Spleen (tissue), 11 donors: ENCODE data around the gene LEF1. TPM values are rescaled to one million over a fixed set of nuclear protein-coding genes. Genes with fewer than 3 reads are reported as not detected.
A peak's percentile ranks its signal among the peaks of the same experiment; 100 is the strongest.
"Not testable (repeated sequence)": the region's sequence is repeated elsewhere in the genome, so short reads cannot be mapped to it uniquely, and the experiment has no call there.

Experiments used
- DNase-seq: peaks from one replicate; pipeline ENCODE4 v3.0.0-alpha.2; 2020
- H3K27ac ChIP-seq, 8 donors: fragments of 200-600 bp; sonication (generic) in 7 of 8; 1 replicate in 4 of 8; 2 replicates in 4 of 8; pipeline versions ENCODE4 v1.5.0 to v1.8.0; 2016 to 2021; ENCODE audit warnings: inconsistent platforms in 4 of 8, mild to moderate bottlenecking in 4 of 8, moderate library complexity in 1 of 8
- H3K27me3 ChIP-seq, 7 donors: fragments of 200-600 bp; sonication (generic) in 6 of 7; replicated peaks in 1 of 7; 1 replicate in 4 of 7; 2 replicates in 3 of 7; pipeline versions ENCODE4 v1.5.0 to v1.8.0; 2016 to 2021; ENCODE audit warnings: inconsistent platforms in 3 of 7, mild to moderate bottlenecking in 1 of 7
- H3K36me3 ChIP-seq, 6 donors: fragments of 200-600 bp; sonication (generic) in 5 of 6; 1 replicate in 4 of 6; 2 replicates in 2 of 6; pipeline versions ENCODE4 v1.5.0 to v1.8.0; 2016 to 2021; ENCODE audit warnings: inconsistent platforms in 2 of 6
- H3K4me1 ChIP-seq, 6 donors: fragments of 200-600 bp; sonication (generic) in 5 of 6; 1 replicate in 3 of 6; 2 replicates in 3 of 6; pipeline versions ENCODE4 v1.5.0 to v1.8.0; 2016 to 2021; ENCODE audit warnings: inconsistent platforms in 3 of 6
- H3K4me3 ChIP-seq, 8 donors: fragments of 200-600 bp; sonication (generic) in 7 of 8; 1 replicate in 4 of 8; 2 replicates in 4 of 8; pipeline versions ENCODE4 v1.5.0 to v1.8.0; 2016 to 2021; ENCODE audit warnings: inconsistent platforms in 4 of 8, mild to moderate bottlenecking in 4 of 8, moderate library complexity in 2 of 8
- H3K9me3 ChIP-seq, 8 donors: fragments of 200-600 bp; sonication (generic) in 7 of 8; 1 replicate in 4 of 8; 2 replicates in 4 of 8; pipeline versions ENCODE4 v1.5.0 to v1.8.0; 2016 to 2021; ENCODE audit warnings: inconsistent platforms in 4 of 8
- POLR2A ChIP-seq, 3 donors: fragments of 450-650 bp; IDR thresholded peaks; one replicate each; pipeline ENCODE4 v1.5.1; 2017; ENCODE audit warnings: antibody characterized with exemption in 3 of 3, mild to moderate bottlenecking in 1 of 3
- POLR2AphosphoS5 ChIP-seq, 3 donors: sonication (generic); formaldehyde crosslinking; IDR thresholded peaks; one replicate each; pipeline ENCODE4 v1.5.1; 2017; ENCODE audit warnings: antibody characterized with exemption in 3 of 3
- WGBS, 5 donors: extraction: QIAGEN DNeasy Blood & Tissue Kit in 3 of 5; methylation state at CpG; one replicate each; pipeline versions ENCODE4 v1.1.5 to v1.1.7; 2013 to 2018; 5-methylcytosine and 5-hydroxymethylcytosine counted together
- intact Hi-C: fragments of 100-400 bp; cut with DNase I; formaldehyde crosslinking; loops from one replicate; pipeline ENCODE4 v1.15.0; 2023; ENCODE audit warnings: low total_unique reads
- polyA plus RNA-seq, 3 donors: library from polyadenylated mRNA; stranded (reverse); fragments of 200-250 nt; gene quantifications; one replicate each; pipeline ENCODE4 v1.2.1, GENCODE V29; 2013
- total RNA-seq, 7 donors: library from RNA; depleted of rRNA in 3 of 7; stranded (reverse); fragments of >200 nt in 3 of 7; fragmentation: NEBNext Ultra II Directional in 4 of 7; extraction: Animal tissue kit (Norgen Biotek cat#: 25700) in 4 of 7; gene quantifications; one replicate each; pipeline versions ENCODE4 v1.1.0 to v1.2.1, GENCODE V29; 2016 to 2021
- TF ChIP-seq, protein P1 (sequence below), 11 experiments: fragments of 200-600 bp in 7 of 11; fragments of 450-650 bp in 4 of 11; sonication (generic) in 4 of 11; IDR thresholded peaks in 8 of 11; conservative IDR thresholded peaks in 3 of 11; 1 replicate in 7 of 11; 2 replicates in 4 of 11; pipeline versions ENCODE4 v1.4.0 to v1.8.0; 2016 to 2021; ENCODE audit warnings: antibody characterized with exemption in 11 of 11, inconsistent platforms in 4 of 11, mild to moderate bottlenecking in 1 of 11
- donor health status: healthy with polysubstance abuse.
- donor health status: DM: no; HTN: no; CAD: no; lungs with moderate emphysema.
- donor health status: DM: no; HTN: no; CAD: no.
- donor health status: Bipolar disorder and iron deficiency.
- donor health status: healthy.
- donor health status: DM: no; HTN: no; CAD: no.
- donor health status: DM: yes; HTN: yes; CAD: no.

LEF1 gene
- total and polyA plus RNA-seq, 10 donors: 7.8 to 55.4 (median 33.9) TPM

DNA sequence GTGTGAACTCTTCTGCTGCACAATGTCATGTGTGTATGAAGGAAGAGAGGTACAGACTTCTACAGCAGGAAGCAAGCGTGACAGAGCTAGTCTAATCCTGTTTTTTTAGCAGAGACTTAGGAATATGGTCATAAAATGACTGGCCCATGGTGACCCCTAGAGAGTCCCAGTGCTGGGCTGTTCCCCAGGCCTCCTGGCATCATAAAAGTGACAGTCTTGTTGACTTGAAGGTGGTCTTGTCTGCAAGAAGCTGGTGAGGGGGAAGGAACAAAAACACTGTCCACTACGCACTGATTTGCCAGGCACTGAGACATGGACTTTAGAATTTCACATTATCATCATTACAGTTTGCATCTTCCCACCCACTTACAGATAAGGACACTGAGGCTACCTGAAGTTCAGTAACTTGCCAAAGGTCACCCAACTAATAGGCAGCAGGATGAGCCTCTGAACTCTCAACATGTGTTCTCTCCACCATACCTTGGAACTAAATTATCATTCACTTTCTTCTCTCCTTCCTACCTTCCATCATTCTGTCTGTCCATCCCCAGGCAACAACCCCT lies 116.1 kb downstream of the LEF1 start:
- Histone ChIP-seq H3K4me1 (peaks cover 0 to 13% (median 0%) of the 10 kb centered on the region in 6 donors), H3K27me3 (no peaks in the 10 kb centered on the region), H3K9me3 (no peaks in the 10 kb centered on the region), H3K36me3 (no peaks in the 10 kb centered on the region), H3K4me3 (no peak overlapping the region), H3K27ac (no peak overlapping the region)
- DNase-seq: no peak
- TF ChIP-seq POLR2A (IDR thresholded peaks at IDR 0.05) (no peak), POLR2AphosphoS5 (IDR thresholded peaks at IDR 0.05) (no peak)
- intact Hi-C loops: no loop called here
- WGBS, 5 donors: 85 to 98% (median 95%) methylated on average over 2 of the region's 2 CpGs

DNA sequence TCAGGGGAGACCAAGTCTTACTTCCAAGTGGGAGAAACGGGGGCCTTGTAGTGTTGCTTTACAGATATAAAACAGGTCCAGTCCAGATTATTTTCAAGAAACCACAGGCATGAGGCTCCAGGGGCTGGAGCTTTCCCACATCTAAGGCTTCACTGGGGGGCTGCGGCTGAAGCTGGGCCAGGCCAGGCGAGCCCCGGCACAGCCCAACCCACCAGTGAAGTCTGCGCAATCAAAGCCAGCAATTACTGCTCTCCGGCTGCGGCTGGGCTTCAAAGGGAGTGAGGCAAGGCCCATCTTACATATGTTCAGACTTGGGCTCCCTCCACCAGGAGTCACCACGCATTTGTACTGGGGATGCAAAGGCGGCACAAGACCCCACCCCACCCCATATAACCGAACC lies 117.4 kb downstream of the LEF1 start:
- intact Hi-C loops: no loop called here
- Histone ChIP-seq H3K9me3 (no peaks in the 10 kb centered on the region), H3K4me1 (peaks cover 0 to 13% (median 0%) of the 10 kb centered on the region in 6 donors), H3K36me3 (no peaks in the 10 kb centered on the region), H3K4me3 (no peak overlapping the region), H3K27ac (no peak overlapping the region), H3K27me3 (no peaks in the 10 kb centered on the region)
- TF ChIP-seq POLR2AphosphoS5 (IDR thresholded peaks at IDR 0.05): no peak
- no peak for TF ChIP-seq POLR2A (IDR thresholded peaks at IDR 0.05)
- TF ChIP-seq, protein P1, sequence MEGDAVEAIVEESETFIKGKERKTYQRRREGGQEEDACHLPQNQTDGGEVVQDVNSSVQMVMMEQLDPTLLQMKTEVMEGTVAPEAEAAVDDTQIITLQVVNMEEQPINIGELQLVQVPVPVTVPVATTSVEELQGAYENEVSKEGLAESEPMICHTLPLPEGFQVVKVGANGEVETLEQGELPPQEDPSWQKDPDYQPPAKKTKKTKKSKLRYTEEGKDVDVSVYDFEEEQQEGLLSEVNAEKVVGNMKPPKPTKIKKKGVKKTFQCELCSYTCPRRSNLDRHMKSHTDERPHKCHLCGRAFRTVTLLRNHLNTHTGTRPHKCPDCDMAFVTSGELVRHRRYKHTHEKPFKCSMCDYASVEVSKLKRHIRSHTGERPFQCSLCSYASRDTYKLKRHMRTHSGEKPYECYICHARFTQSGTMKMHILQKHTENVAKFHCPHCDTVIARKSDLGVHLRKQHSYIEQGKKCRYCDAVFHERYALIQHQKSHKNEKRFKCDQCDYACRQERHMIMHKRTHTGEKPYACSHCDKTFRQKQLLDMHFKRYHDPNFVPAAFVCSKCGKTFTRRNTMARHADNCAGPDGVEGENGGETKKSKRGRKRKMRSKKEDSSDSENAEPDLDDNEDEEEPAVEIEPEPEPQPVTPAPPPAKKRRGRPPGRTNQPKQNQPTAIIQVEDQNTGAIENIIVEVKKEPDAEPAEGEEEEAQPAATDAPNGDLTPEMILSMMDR (IDR thresholded peaks at IDR 0.05 in 8 of 11, conservative IDR thresholded peaks at IDR 0.05 in 3 of 11): no peak
- WGBS, 5 donors: 76 to 98% (median 93%) methylated on average over 6 to 10 of the region's 10 CpGs
- DNase-seq: no peak

DNA sequence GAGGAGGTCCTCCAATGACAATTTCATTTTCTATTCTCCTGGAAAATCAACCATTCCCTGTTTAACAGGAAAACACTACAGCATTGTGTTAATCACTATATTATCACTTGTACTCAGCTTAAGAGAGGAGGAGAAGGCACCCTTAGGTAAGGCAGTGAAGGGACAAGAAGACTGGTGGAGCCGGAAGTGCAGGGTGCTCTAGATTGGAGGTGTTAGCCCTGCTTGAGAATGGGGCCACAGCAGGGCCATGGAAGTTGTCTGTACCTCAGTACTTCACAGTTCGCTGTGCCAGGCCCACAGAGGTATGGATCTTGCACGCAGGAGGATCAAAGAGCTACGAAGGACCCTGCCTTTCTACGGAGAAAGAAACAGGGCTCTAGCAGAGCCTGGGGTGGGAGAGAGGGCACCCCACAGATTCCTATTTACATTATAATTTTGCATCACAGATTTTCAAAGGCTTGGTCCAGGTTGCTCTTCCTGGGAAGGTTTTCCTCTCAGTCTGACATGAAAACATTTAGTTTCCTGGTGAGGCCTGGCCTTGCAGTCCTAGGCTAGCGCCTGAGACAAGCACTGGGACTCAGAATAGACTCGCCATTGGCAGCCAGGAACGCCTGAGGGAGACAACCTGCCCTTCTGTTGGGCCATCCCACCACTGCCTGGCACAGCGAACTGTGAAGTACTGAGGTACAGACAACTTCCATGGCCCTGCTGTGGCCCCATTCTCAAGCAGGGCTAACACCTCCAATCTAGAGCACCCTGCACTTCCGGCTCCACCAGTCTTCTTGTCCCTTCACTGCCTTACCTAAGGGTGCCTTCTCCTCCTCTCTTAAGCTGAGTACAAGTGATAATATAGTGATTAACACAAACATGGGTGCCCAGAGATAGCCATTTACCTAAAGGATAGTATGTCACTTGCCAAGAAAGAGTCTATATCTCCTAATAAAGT lies 118.3 kb downstream of the LEF1 start:
- H3K27me3 ChIP-seq, H3K36me3 ChIP-seq, H3K9me3 ChIP-seq, H3K4me3 ChIP-seq, DNase-seq, intact Hi-C loops: not testable (repeated sequence)
- peaks cover 0 to 13% (median 0%) of the 10 kb centered on the region in 6 donors for H3K4me1 ChIP-seq
- peak overlapping the region in 1 of 8 donors; percentile 26 for H3K27ac ChIP-seq
- 90 to 95% (median 92%) methylated on average over 8 to 10 of the region's 10 CpGs for WGBS, 5 donors

DNA sequence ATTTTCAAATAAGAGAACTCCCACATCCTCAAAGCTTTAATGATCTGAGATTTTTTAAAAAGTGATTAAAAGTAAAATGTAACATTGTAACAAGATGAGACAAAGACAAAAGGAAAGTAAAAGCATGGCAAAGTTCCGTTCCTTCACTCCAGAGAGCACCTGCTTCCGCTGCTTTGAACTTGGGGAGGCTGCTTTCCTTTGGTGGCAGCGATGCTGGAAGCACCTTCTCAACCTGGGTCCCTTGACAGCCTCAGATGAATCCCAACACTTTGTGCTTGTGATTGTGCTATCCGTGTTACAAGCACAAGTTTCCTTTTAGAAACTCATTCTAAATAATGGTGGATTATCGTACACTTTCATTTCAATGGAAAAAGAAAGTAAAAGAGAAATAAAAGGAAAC lies 119.3 kb downstream of the LEF1 start:
- Histone ChIP-seq H3K27ac (peak overlapping the region in 2 of 8 donors; percentile 6 to 26), H3K27me3 (no peaks in the 10 kb centered on the region), H3K9me3 (no peaks in the 10 kb centered on the region), H3K4me3 (peak overlapping the region in 5 of 8 donors; percentile 7 to 50 (median 11)), H3K4me1 (peaks cover 0 to 13% (median 0%) of the 10 kb centered on the region in 6 donors), H3K36me3 (no peaks in the 10 kb centered on the region)
- TF ChIP-seq, protein P1 (IDR thresholded peaks at IDR 0.05 in 8 of 11, conservative IDR thresholded peaks at IDR 0.05 in 3 of 11): no peak
- TF ChIP-seq POLR2AphosphoS5 (IDR thresholded peaks at IDR 0.05) (no peak), POLR2A (IDR thresholded peaks at IDR 0.05) (no peak)
- intact Hi-C loops: no loop called here
- DNase-seq: no peak
- 51 to 75% (median 66%) methylated on average over 5 of the region's 5 CpGs for WGBS, 5 donors

DNA sequence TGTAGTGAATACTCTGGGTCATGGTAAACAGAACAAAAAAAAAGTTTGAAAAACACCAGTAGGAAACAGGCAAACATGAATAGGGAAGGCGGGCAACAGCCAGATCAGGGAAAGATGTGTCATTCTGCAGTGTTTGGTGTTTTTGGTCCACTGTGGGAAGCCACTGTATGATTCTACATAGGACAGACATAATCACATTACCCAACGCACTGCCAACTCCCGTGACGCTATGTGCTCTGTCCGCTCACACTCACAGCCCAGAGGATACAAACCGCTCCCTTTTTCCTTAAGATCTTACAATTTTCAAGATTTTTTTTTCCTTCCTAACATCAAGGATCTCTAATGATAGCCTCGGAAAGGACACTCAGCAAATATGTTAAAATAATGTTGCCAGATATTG lies 119.7 kb downstream of the LEF1 start:
- WGBS, 5 donors: 90 to 93% (median 92%) methylated on average over 7 of the region's 7 CpGs
- Histone ChIP-seq H3K4me1 (peaks cover 0 to 13% (median 0%) of the 10 kb centered on the region in 6 donors), H3K36me3 (no peaks in the 10 kb centered on the region), H3K9me3 (no peaks in the 10 kb centered on the region), H3K27me3 (no peaks in the 10 kb centered on the region), H3K27ac (no peak overlapping the region), H3K4me3 (peak overlapping the region in 3 of 8 donors; percentile 8 to 50 (median 32))
- intact Hi-C loops: no loop called here
- no peak for TF ChIP-seq POLR2A (IDR thresholded peaks at IDR 0.05)
- TF ChIP-seq, protein P1 (IDR thresholded peaks at IDR 0.05 in 8 of 11, conservative IDR thresholded peaks at IDR 0.05 in 3 of 11): no peak
- TF ChIP-seq POLR2AphosphoS5 (IDR thresholded peaks at IDR 0.05): no peak
- no peak for DNase-seq
